Activated CD8-positive, alpha-beta T cell treated with anti-CD3 and anti-CD28 coated beads for 36 hours (primary cell): ENCODE results near the gene LPCAT1. TPM values are rescaled to one million over a fixed set of nuclear protein-coding genes. Genes with fewer than 3 reads are reported as not detected.
"Not testable (repeated sequence)": the region's sequence is repeated elsewhere in the genome, so short reads cannot be mapped to it uniquely, and the experiment has no call there.

Experiments used
- ATAC-seq: fragments of 200-7000 bp; cut with Tn5 transposase; one replicate; pipeline ENCODE4 v1.10.0; 2021; ENCODE audit warnings: mild to moderate bottlenecking, moderate library complexity
- CTCF ChIA-PET: fragments of 350-600 bp; sonication (Branson Sonifier 250); formaldehyde crosslinking; loops from one replicate; lab custom pipeline; 2021; ENCODE audit warnings: antibody characterized with exemption; lab: Charles Lee
- POLR2A ChIA-PET: fragments of 350-600 bp; sonication (Branson Sonifier 250); formaldehyde crosslinking; loops from one replicate; lab custom pipeline; 2021; ENCODE audit warnings: antibody characterized with exemption; lab: Charles Lee
- DNase-seq: peaks from one replicate; pipeline ENCODE4 v3.0.0-alpha.2; 2020
- H3K27ac Mint-ChIP-seq: one replicate; pipeline ENCODE4 v1.8.0; 2021; ENCODE audit warnings: mild to moderate bottlenecking, mixed read lengths
- H3K27me3 Mint-ChIP-seq: one replicate; pipeline ENCODE4 v1.8.0; 2021; ENCODE audit warnings: mixed read lengths
- H3K36me3 Mint-ChIP-seq: one replicate; pipeline ENCODE4 v1.8.0; 2021; ENCODE audit warnings: low read depth, mixed read lengths
- H3K4me1 Mint-ChIP-seq: one replicate; pipeline ENCODE4 v1.8.0; 2021; ENCODE audit warnings: low read depth, mixed read lengths
- H3K4me3 Mint-ChIP-seq: one replicate; pipeline ENCODE4 v1.8.0; 2021; ENCODE audit warnings: mild to moderate bottlenecking, moderate library complexity, mixed read lengths
- H3K9me3 Mint-ChIP-seq: one replicate; pipeline ENCODE4 v1.8.0; 2021; ENCODE audit warnings: mixed read lengths
- intact Hi-C: fragments of 100-400 bp; cut with micrococcal nuclease; formaldehyde crosslinking; loops from one replicate; pipeline ENCODE4 v1.10.0; 2022
- total RNA-seq, 2 experiments: library from RNA; stranded (reverse); gene quantifications; one replicate each; pipeline ENCODE4 v1.2.3, GENCODE V29; 2021
- TF ChIP-seq, protein P1 (sequence below): fragments of 200-600 bp; IDR thresholded peaks from one replicate; pipeline ENCODE4 v1.8.0; 2022; ENCODE audit warnings: antibody characterized with exemption, mild to moderate bottlenecking

LPCAT1 gene, protein sequence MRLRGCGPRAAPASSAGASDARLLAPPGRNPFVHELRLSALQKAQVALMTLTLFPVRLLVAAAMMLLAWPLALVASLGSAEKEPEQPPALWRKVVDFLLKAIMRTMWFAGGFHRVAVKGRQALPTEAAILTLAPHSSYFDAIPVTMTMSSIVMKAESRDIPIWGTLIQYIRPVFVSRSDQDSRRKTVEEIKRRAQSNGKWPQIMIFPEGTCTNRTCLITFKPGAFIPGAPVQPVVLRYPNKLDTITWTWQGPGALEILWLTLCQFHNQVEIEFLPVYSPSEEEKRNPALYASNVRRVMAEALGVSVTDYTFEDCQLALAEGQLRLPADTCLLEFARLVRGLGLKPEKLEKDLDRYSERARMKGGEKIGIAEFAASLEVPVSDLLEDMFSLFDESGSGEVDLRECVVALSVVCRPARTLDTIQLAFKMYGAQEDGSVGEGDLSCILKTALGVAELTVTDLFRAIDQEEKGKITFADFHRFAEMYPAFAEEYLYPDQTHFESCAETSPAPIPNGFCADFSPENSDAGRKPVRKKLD
- 10 to 100 TPM; 37.2 to 43.6 TPM for total RNA-seq

DNA sequence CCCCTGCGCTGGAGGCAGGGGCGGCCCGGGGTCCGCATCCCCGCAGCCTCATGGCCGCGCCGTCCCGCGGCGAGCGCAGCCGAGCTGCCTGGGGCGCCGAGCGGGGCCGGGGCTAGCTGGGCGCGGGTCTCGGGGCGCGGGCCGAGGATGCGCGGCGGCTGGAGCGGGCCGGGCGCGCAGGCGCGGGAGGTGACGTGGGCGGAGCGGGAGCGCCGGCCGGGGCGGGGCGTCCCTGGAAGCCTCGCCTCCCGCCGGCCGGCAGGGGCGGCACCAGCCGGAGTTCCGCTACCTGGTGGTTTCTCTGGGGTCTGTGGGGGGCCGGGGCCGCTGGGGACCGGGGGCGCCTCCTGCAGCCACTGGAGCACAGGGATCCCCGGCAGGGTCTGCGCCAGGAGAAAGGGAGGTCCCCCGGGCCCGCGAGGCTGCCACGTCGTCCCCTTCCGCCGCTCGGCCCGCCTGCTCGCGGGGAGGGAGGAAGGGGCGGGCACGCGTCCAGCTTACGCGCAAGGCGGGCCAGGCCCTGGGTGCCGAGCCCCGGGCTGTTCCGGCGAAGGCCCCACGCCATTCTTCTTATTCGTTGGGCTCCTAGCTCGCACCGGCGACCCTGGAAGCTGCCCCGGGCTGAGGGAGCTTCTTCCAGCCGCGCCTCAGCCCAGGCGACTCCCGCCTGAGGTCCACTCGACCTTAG lies at the start of gene LPCAT1:
LPCAT1 (minus strand) TSS at position 168 of the 688 bp plus-strand sequence; CDS start at position 52, 116 bp downstream.
- CTCF ChIA-PET: interaction anchor here (1.0 to 1.9 kb wide), 5 partner anchors 12 to 121 kb away, joined by 3 to 11 read pairs (median 4); no protein-coding TSS in a partner anchor
- H3K27me3 Mint-ChIP-seq: no peaks in the 10 kb centered on the region
- DNase-seq: peak; percentile 78
- peaks cover 24% of the 10 kb centered on the region for H3K36me3 Mint-ChIP-seq
- TF ChIP-seq, protein P1, sequence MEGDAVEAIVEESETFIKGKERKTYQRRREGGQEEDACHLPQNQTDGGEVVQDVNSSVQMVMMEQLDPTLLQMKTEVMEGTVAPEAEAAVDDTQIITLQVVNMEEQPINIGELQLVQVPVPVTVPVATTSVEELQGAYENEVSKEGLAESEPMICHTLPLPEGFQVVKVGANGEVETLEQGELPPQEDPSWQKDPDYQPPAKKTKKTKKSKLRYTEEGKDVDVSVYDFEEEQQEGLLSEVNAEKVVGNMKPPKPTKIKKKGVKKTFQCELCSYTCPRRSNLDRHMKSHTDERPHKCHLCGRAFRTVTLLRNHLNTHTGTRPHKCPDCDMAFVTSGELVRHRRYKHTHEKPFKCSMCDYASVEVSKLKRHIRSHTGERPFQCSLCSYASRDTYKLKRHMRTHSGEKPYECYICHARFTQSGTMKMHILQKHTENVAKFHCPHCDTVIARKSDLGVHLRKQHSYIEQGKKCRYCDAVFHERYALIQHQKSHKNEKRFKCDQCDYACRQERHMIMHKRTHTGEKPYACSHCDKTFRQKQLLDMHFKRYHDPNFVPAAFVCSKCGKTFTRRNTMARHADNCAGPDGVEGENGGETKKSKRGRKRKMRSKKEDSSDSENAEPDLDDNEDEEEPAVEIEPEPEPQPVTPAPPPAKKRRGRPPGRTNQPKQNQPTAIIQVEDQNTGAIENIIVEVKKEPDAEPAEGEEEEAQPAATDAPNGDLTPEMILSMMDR: no peak
- intact Hi-C loops: no loop called here
- peaks cover 41% of the 10 kb centered on the region for H3K4me1 Mint-ChIP-seq
- peak within 1 kb of the TSS; percentile 82 for H3K4me3 Mint-ChIP-seq
- H3K27ac Mint-ChIP-seq: peak within 1 kb of the TSS; percentile 72
- POLR2A ChIA-PET: interaction anchor here (0.8 to 1.9 kb wide), 2 partner anchors 11 to 95 kb away, joined by 4 to 14 read pairs; no protein-coding TSS in a partner anchor
- ATAC-seq: peak; percentile 89
- no peaks in the 10 kb centered on the region for H3K9me3 Mint-ChIP-seq

DNA sequence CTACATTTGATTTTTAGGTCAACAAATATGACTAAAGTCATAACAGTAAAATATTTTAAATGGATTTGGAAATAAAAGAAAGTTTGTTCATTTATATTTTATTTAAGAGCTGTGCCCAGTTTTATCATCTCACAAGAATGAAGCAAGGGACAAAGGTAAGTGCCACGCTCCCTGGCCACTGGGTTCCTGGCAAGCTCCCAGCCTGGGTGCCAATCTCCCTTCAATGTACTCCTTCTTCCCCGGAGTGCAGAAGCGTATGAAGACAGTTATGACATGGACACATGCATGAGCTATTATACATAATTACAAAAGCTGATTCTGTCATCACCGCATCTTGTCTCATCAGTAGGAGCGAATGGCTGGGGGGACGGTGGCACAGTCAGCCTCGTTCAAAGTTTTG lies 48.1 kb upstream of the LPCAT1 start:
- peaks cover 27% of the 10 kb centered on the region for H3K36me3 Mint-ChIP-seq

DNA sequence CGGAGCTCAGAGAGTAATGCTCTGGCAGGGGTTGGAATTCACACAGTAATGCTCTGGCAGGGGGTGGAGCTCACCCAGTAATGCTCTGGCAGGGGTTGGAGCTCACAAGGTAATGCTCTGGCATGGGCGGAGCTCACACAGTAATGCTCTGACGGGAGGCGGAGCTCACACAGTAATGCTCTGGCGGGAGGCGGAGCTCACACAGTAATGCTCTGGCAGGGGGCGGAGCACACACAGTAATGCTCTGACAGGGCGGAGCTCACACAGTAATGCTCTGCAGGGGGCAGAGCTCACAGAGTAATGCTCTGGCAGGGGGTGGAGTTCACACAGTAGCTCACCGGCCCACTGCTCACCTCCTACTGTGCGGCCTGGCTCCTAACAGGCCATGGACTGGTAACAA lies 47.2 kb upstream of the LPCAT1 start:
- peaks cover 27% of the 10 kb centered on the region for H3K36me3 Mint-ChIP-seq
- ChIA-PET POLR2A (no interaction called here), CTCF (interaction anchor here (0.8 kb wide), 1 partner anchor 163 kb away, joined by 3 read pairs; no protein-coding TSS in a partner anchor)
- H3K9me3 Mint-ChIP-seq: peaks cover 4% of the 10 kb centered on the region
- no peak for ATAC-seq
- no peak overlapping the region for H3K27ac Mint-ChIP-seq
- no peak overlapping the region for H3K4me3 Mint-ChIP-seq
- no peaks in the 10 kb centered on the region for H3K4me1 Mint-ChIP-seq
- DNase-seq: no peak
- no peaks in the 10 kb centered on the region for H3K27me3 Mint-ChIP-seq
- TF ChIP-seq, protein P1: no peak
- intact Hi-C loops: no loop called here

More for the DNA sequence above, 48.1 kb upstream of the LPCAT1 start:
- H3K4me1 Mint-ChIP-seq, H3K9me3 Mint-ChIP-seq, DNase-seq, intact Hi-C loops, ATAC-seq, H3K27ac Mint-ChIP-seq, H3K27me3 Mint-ChIP-seq, POLR2A ChIA-PET, H3K4me3 Mint-ChIP-seq: not testable (repeated sequence)
- CTCF ChIA-PET: interaction anchor here (0.8 kb wide), 2 partner anchors 47 to 164 kb away, joined by 3 read pairs; no protein-coding TSS in a partner anchor

DNA sequence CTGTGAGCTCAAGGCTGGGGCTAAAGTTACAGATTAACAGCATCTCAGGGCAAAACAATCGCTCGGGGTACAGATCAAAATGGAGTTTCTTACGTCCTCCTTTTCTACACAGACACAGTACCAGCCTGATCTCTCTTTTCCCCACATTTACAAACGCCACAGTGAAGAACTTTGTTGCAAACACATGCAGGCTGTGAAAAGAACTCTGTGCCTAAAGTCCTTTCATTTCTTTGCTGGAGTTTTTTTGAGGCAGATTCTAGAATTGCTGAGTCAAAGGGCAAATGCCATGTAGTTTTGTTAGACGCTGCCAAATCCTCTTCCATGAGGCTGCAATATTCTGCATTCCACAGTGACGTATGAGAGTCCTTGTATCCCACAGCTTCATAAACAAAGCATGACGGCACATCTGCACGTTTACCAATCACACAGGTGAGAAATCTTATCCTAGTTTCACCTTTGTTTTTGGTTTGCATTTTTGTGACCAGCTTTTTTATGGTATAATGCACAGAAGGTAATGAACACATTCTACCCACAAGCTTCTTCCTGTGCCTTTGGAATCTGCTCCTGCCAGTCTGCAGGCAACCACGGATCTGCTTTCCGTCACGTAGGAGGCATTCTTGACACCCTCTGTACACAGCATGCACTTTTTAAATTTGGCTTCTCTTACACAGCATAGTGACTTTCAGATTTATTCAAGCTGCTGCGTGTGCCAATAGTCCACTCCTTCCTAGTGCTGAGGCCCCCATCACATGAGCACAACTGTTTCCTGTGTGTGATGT lies 44.6 kb upstream of the LPCAT1 start:
- ChIA-PET CTCF (no interaction called here), POLR2A (no interaction called here)
- TF ChIP-seq, protein P1: no peak
- no peak overlapping the region for H3K4me3 Mint-ChIP-seq
- peaks cover 19% of the 10 kb centered on the region for H3K36me3 Mint-ChIP-seq
- intact Hi-C loops: no loop called here
- H3K27me3 Mint-ChIP-seq: no peaks in the 10 kb centered on the region
- ATAC-seq (no peak), DNase-seq (no peak)
- H3K9me3 Mint-ChIP-seq: peaks cover 4% of the 10 kb centered on the region
- H3K4me1 Mint-ChIP-seq: no peaks in the 10 kb centered on the region
- H3K27ac Mint-ChIP-seq: no peak overlapping the region

DNA sequence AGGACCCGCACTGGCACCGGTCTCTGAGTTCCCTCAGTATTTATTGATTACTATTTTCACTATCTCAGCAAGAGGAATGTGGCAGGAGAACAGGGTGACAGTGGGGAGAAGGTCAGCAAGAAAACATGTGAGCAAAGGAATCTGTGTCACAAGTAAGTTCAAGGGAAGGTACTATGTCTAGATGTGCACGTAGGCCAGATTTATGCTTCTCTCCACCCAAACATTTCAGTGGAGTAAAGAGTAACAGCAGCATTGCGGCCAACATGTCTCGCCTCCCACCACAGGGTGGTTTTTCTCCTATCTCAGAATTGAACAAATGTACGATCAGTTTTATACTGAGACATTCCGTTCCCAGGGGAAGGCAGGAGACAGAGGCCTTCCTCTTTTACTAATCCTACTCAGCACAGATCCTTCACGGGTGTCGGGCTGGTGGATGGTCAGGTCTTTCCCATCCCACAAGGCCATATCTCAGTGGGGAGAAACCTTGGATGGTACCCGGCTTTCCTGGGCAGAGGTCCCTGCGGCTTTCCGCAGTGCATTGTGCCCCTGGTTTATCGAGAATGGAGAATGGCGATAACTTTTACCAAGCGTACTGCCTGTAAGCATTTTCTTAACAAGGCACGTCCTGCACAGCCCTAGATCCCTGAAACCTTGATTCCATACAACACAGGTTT lies 43.9 kb upstream of the LPCAT1 start:
- intact Hi-C loops, H3K27me3 Mint-ChIP-seq, ATAC-seq, CTCF ChIA-PET, H3K4me3 Mint-ChIP-seq, DNase-seq, H3K27ac Mint-ChIP-seq, H3K4me1 Mint-ChIP-seq, H3K9me3 Mint-ChIP-seq: not testable (repeated sequence)
- H3K36me3 Mint-ChIP-seq: peaks cover 19% of the 10 kb centered on the region
- POLR2A ChIA-PET: interaction anchor here (0.5 kb wide), 1 partner anchor 241 kb away, joined by 3 read pairs; no protein-coding TSS in a partner anchor
